NB4 (cell line): Measurements from ENCODE around the gene DYRK4.

Experiments
- POLR2A ChIP-seq: IDR thresholded peaks from 2 replicates; pipeline ENCODE4 v1.6.1; 2011; ENCODE audit warnings: mild to moderate bottlenecking; ENCODE audit not compliant: insufficient read length; ENCODE audit errors: extremely low read depth
- TF ChIP-seq, protein P1 (sequence below): IDR thresholded peaks from one replicate; pipeline ENCODE4 v1.5.1; 2012; ENCODE audit warnings: low read depth, low read length
- TF ChIP-seq, protein P2 (sequence below): IDR thresholded peaks from 2 replicates; pipeline ENCODE4 v1.6.1; 2011; ENCODE audit warnings: low read depth, low read length

DNA sequence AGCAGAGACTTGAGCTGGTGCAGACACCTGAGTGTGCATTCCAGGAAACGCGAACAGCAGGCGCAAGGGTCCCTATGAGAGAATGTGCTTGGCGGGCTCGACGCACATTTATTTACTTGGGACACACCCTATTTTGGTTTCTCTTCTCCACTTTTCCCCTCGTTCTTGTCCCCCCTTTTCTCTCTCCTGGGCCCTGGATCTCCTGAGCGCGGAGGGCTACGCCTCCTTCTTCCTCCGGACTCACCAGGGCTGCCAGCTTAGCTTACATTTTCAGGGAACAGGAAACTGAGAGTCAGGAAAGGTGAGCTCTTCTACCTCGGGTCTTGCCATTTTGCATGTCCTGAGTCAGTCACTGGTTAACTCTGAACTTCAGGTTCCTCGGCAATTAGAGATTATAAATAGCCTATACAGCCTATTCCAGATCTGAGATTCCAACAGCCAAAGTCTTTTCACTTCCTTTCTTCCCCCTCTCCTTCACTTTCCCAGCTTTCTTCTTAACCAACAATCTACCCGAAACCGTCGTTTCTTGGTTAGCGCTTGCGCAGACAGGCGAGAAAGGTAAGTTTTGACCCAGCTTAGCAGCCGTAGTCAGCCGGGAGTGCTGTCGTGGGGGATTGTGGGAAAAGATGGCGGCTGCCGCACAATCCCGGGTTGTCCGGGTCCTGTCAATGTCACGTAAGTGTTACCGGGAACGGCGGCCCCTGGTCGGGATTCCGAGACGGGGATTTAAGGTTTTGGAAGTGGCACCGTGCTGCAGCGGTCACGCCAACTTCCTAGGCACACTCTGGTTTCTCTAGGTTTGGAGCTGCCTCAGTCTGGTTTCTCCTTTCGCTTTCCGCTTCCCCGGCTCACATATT lies 86.7 kb downstream of the DYRK4 start, which contains the start of the genes AKAP3 and NDUFA9:
- TF ChIP-seq, protein P1, sequence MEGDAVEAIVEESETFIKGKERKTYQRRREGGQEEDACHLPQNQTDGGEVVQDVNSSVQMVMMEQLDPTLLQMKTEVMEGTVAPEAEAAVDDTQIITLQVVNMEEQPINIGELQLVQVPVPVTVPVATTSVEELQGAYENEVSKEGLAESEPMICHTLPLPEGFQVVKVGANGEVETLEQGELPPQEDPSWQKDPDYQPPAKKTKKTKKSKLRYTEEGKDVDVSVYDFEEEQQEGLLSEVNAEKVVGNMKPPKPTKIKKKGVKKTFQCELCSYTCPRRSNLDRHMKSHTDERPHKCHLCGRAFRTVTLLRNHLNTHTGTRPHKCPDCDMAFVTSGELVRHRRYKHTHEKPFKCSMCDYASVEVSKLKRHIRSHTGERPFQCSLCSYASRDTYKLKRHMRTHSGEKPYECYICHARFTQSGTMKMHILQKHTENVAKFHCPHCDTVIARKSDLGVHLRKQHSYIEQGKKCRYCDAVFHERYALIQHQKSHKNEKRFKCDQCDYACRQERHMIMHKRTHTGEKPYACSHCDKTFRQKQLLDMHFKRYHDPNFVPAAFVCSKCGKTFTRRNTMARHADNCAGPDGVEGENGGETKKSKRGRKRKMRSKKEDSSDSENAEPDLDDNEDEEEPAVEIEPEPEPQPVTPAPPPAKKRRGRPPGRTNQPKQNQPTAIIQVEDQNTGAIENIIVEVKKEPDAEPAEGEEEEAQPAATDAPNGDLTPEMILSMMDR: no peak
- TF ChIP-seq POLR2A: peak; percentile 80
- TF ChIP-seq, protein P2, sequence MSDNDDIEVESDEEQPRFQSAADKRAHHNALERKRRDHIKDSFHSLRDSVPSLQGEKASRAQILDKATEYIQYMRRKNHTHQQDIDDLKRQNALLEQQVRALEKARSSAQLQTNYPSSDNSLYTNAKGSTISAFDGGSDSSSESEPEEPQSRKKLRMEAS: peak; percentile 62
